A549 (cell line): ENCODE measurements around the gene CAMKMT. TPM values are rescaled to one million over a fixed set of nuclear protein-coding genes. Genes with fewer than 3 reads are reported as not detected.

Source experiments
- ATAC-seq, 2 experiments: fragments of 200-7000 bp in 1 of 2; fragments of >200 bp in 1 of 2; cut with Nextera tagmentation in 1 of 2; cut with Tn5 transposase in 1 of 2; 3 replicates each; pipeline versions ENCODE4 v1.8.0 to v1.9.1; 2018 to 2020; ENCODE audit warnings: mild to moderate bottlenecking in 1 of 2, moderate library complexity in 1 of 2
- CTCF ChIA-PET: fragments of 300-600 bp; sonication (Branson Sonifier 250); formaldehyde crosslinking; extraction: SDS; loops from one replicate; lab custom pipeline; 2021; ENCODE audit warnings: antibody characterized with exemption, inconsistent platforms; lab: Yijun Ruan, JAX
- POLR2A ChIA-PET: fragments of 350-600 bp; formaldehyde crosslinking; extraction: SDS; loops from one replicate; lab custom pipeline; 2021; ENCODE audit warnings: antibody characterized with exemption, inconsistent platforms; lab: Yijun Ruan, JAX
- DNase-seq, 2 experiments: peaks; one replicate each; pipeline versions ENCODE4 v3.0.0 to v3.0.0-alpha.2; 2011 to 2016; ENCODE audit warnings: low read depth in 1 of 2, low spot score in 1 of 2
- FAIRE-seq: peaks from 2 replicates; lab custom pipeline; 2011; peaks lifted over from hg19 to GRCh38; lab: Jason Lieb, UNC
- H3K27ac ChIP-seq, 2 experiments: fragments of >200 bp; sonication (Bioruptor Twin); formaldehyde crosslinking; 3 replicates each; pipeline ENCODE4 v1.5.1; 2016 to 2017
- H3K4me1 ChIP-seq: fragments of >200 bp; sonication (Bioruptor Twin); formaldehyde crosslinking; 3 replicates; pipeline ENCODE4 v1.6.1; 2016
- H3K4me2 ChIP-seq: fragments of >200 bp; sonication (Bioruptor Twin); formaldehyde crosslinking; 3 replicates; pipeline ENCODE4 v1.6.1; 2016
- H3K4me3 ChIP-seq: fragments of >200 bp; sonication (Bioruptor Twin); formaldehyde crosslinking; 3 replicates; pipeline ENCODE4 v1.5.1; 2016
- H3K9me3 ChIP-seq: fragments of >200 bp; sonication (Bioruptor Twin); formaldehyde crosslinking; 3 replicates; pipeline ENCODE4 v1.6.1; 2016
- ATOH8 ChIP-seq: fragments of 250-450 bp; sonication (Bioruptor Pico); IDR thresholded peaks from 2 replicates; pipeline ENCODE4 v1.5.0; 2020; ENCODE audit warnings: low read depth, mild to moderate bottlenecking, moderate library complexity
- BCL3 ChIP-seq: fragments of >200 bp; sonication (Bioruptor Twin); formaldehyde crosslinking; IDR thresholded peaks from 3 replicates; pipeline ENCODE4 v1.6.1; 2016
- CBX8 ChIP-seq: fragments of 200-600 bp; sonication (generic); IDR thresholded peaks from 2 replicates; pipeline ENCODE4 v1.6.1; 2016
- CHD2 ChIP-seq: fragments of 150-350 bp; IDR thresholded peaks from 2 replicates; pipeline ENCODE4 v1.6.1; 2014; ENCODE audit warnings: low read length; ENCODE audit not compliant: partially characterized antibody
- CHD4 ChIP-seq: fragments of 200-600 bp; sonication (generic); IDR thresholded peaks from 2 replicates; pipeline ENCODE4 v1.6.1; 2016; ENCODE audit warnings: antibody characterized with exemption, mild to moderate bottlenecking, borderline replicate concordance
- CTCF ChIP-seq: fragments of >200 bp; sonication (Bioruptor Twin); formaldehyde crosslinking; IDR thresholded peaks from 3 replicates; pipeline ENCODE4 v1.5.1; 2016
- GATA3 ChIP-seq: IDR thresholded peaks from 2 replicates; pipeline ENCODE4 v1.6.1; 2012; ENCODE audit warnings: borderline replicate concordance
- HDAC2 ChIP-seq: fragments of 200-600 bp; sonication (generic); IDR thresholded peaks from 2 replicates; pipeline ENCODE4 v1.6.1; 2016
- HES2 ChIP-seq: fragments of >200 bp; sonication (Bioruptor Twin); formaldehyde crosslinking; IDR thresholded peaks from 2 replicates; pipeline ENCODE4 v1.6.1; 2016
- HMGXB4 ChIP-seq: fragments of 250-450 bp; sonication (Bioruptor Pico); IDR thresholded peaks from 2 replicates; pipeline ENCODE4 v1.5.0; 2021; ENCODE audit warnings: mild to moderate bottlenecking, moderate library complexity, borderline replicate concordance
- JUN ChIP-seq, 2 experiments: fragments of >200 bp; sonication (Bioruptor Twin); formaldehyde crosslinking; IDR thresholded peaks; 2 replicates in 1 of 2; 3 replicates in 1 of 2; pipeline ENCODE4 v1.6.1; 2016 to 2017
- KDM1A ChIP-seq: fragments of 200-600 bp; sonication (generic); IDR thresholded peaks from 2 replicates; pipeline ENCODE4 v1.6.1; 2016; ENCODE audit warnings: low read depth, mild to moderate bottlenecking
- KDM5A ChIP-seq: fragments of 200-600 bp; sonication (generic); IDR thresholded peaks from 2 replicates; pipeline ENCODE4 v1.6.1; 2016; ENCODE audit warnings: antibody characterized with exemption, mild to moderate bottlenecking
- MAFK ChIP-seq: fragments of 450-650 bp; IDR thresholded peaks from 2 replicates; pipeline ENCODE4 v1.6.1; 2014; ENCODE audit not compliant: partially characterized antibody
- PBX3 ChIP-seq: IDR thresholded peaks from 2 replicates; pipeline ENCODE4 v1.6.1; 2012
- PHF8 ChIP-seq: fragments of 200-600 bp; sonication (generic); IDR thresholded peaks from 2 replicates; pipeline ENCODE4 v1.6.1; 2016; ENCODE audit warnings: low read depth, mild to moderate bottlenecking, antibody characterized with exemption, moderate library complexity, borderline replicate concordance
- RARB ChIP-seq: fragments of 250-450 bp; sonication (Bioruptor Pico); IDR thresholded peaks from 2 replicates; pipeline ENCODE4 v1.8.0; 2021; ENCODE audit warnings: mild to moderate bottlenecking, moderate library complexity
- REST ChIP-seq: fragments of 200-600 bp; sonication (generic); IDR thresholded peaks from 2 replicates; pipeline ENCODE4 v1.6.1; 2016; ENCODE audit warnings: antibody characterized with exemption, mild to moderate bottlenecking, moderate library complexity
- ZC3H11A ChIP-seq: fragments of 450-650 bp; IDR thresholded peaks from 2 replicates; pipeline ENCODE4 v1.6.1; 2014; ENCODE audit warnings: antibody characterized with exemption, mild to moderate bottlenecking
- ZSCAN20 ChIP-seq: fragments of 250-450 bp; sonication (Bioruptor Pico); IDR thresholded peaks from 2 replicates; pipeline ENCODE4 v1.8.0; 2022; ENCODE audit warnings: mild to moderate bottlenecking, moderate library complexity
- WGBS: methylation state at CpG from one replicate; pipeline ENCODE4 v1.1.6; 2017; ENCODE audit errors: missing lambda C conversion rate; 5-methylcytosine and 5-hydroxymethylcytosine counted together
- polyA plus RNA-seq, 4 experiments: library from polyadenylated mRNA; depleted of rRNA in 3 of 4; stranded (reverse); fragments of >200 nt; fragmentation: RNase III in 1 of 4; extraction: RNeasy Plus Mini Kit Qiagen cat#74134 plus additional on column Dnase treatment in 1 of 4; gene quantifications; 2 replicates in 3 of 4; 3 replicates in 1 of 4; pipeline ENCODE4 v1.2.3, GENCODE V29; 2011 to 2017

Gene CAMKMT
- polyA plus RNA-seq, 2 of the 4 experiments (the other 2 are of a cell fraction), result 6.5 to 15.7 TPM

- Histone ChIP-seq H3K9me3 (no peaks in the 10 kb centered on the region), H3K4me3 (no peak overlapping the region), H3K4me2 (no peak overlapping the region), H3K27ac (no peak overlapping the region), H3K4me1 (no peaks in the 10 kb centered on the region)
- ATAC-seq (no peak), DNase-seq (no peak), FAIRE-seq (no peak)
- CTCF ChIA-PET, result interaction anchor here (1.3 to 2.7 kb wide), 2 partner anchors 42 to 167 kb away, joined by 4 to 9 read pairs; no protein-coding TSS in a partner anchor
- TF ChIP-seq CBX8 (no peak), GATA3 (no peak), MAFK (no peak), ZC3H11A (no peak), PBX3 (no peak), PHF8 (no peak), BCL3 (no peak), HES2 (no peak), ZSCAN20 (CRISPR knock-in tag) (no peak), HMGXB4 (no peak), CTCF (no peak), RARB (CRISPR knock-in tag) (no peak), KDM1A (no peak), CHD2 (no peak)
- WGBS, result 76% methylated on average over 5 of the region's 5 CpGs
- POLR2A ChIA-PET, result no interaction called here
Measured at GRCh38 chr2:44789446-44789845, 427.7 kb downstream of the CAMKMT start.

GRCh38 chr2:44789971-44790721 is 428.4 kb downstream of the CAMKMT start:
- Histone ChIP-seq H3K4me1 (no peaks in the 10 kb centered on the region), H3K4me2 (no peak overlapping the region), H3K4me3 (no peak overlapping the region), H3K27ac (no peak overlapping the region), H3K9me3 (no peaks in the 10 kb centered on the region)
- ChIA-PET CTCF (interaction anchor here (1.1 to 2.7 kb wide), 3 partner anchors 17 to 166 kb away, joined by 3 to 9 read pairs (median 4); no protein-coding TSS in a partner anchor), POLR2A (no interaction called here)
- DNase-seq, result no peak
- no peak for ATAC-seq
- no peak for FAIRE-seq
- 74% methylated on average over 7 of the region's 7 CpGs for WGBS
- TF ChIP-seq CHD4 (no peak), KDM5A (no peak), ATOH8 (CRISPR knock-in tag) (no peak), JUN (IDR thresholded peaks at IDR 0.05) (no peak), REST (no peak), HDAC2 (no peak)
